Panc1 (cell line): Measurements from ENCODE around the gene DSCAML1. TPM values are rescaled to one million over a fixed set of nuclear protein-coding genes. Genes with fewer than 3 reads are reported as not detected.

Source experiments
- ATAC-seq: fragments of 200-7000 bp; cut with Tn5 transposase; 2 replicates; pipeline ENCODE4 v1.9.1; 2020; ENCODE audit warnings: mild to moderate bottlenecking, moderate library complexity
- BruUV-seq: library from RNA; stranded (reverse); fragments of 400-500 nt; replicated peaks from 2 replicates; lab custom pipeline; 2021; lab: Mats Ljungman, UMichigan
- CTCF ChIA-PET: fragments of 300-600 bp; sonication (Branson Sonifier 250); formaldehyde crosslinking; loops from one replicate; lab custom pipeline; 2022; ENCODE audit warnings: antibody characterized with exemption; lab: Charles Lee
- POLR2A ChIA-PET: fragments of 300-600 bp; sonication (Branson Sonifier 250); formaldehyde crosslinking; loops from one replicate; lab custom pipeline; 2022; ENCODE audit warnings: antibody characterized with exemption; lab: Charles Lee
- DNase-seq: peaks from one replicate; pipeline ENCODE4 v3.0.0-alpha.2; 2010; ENCODE audit warnings: low read depth, low spot score
- H3K27ac ChIP-seq: 2 replicates; pipeline ENCODE4 v1.5.1; 2011; ENCODE audit warnings: mild to moderate bottlenecking, low read length, inconsistent platforms
- H3K27me3 ChIP-seq: fragments of 200-500 bp; sonication (Bioruptor generic); 2 replicates; pipeline ENCODE4 v1.6.0; 2014; ENCODE audit warnings: low read length, inconsistent platforms; ENCODE audit not compliant: control insufficient read depth, insufficient read depth
- H3K36me3 ChIP-seq: fragments of 200-500 bp; sonication (Bioruptor generic); 2 replicates; pipeline ENCODE4 v1.5.1; 2014; ENCODE audit warnings: inconsistent platforms, mild to moderate bottlenecking, low read length, moderate library complexity; ENCODE audit not compliant: control insufficient read depth, insufficient read depth
- H3K4me1 ChIP-seq: 2 replicates; pipeline ENCODE4 v1.5.1; 2011; ENCODE audit warnings: inconsistent platforms, mild to moderate bottlenecking, low read length, moderate library complexity; ENCODE audit not compliant: control insufficient read depth, insufficient read depth
- H3K4me3 ChIP-seq, 2 experiments: 2 replicates each; pipeline ENCODE4 v1.5.1; 2011 to 2012; ENCODE audit warnings: low read depth in 2 of 2, low read length in 2 of 2, mild to moderate bottlenecking in 2 of 2, inconsistent platforms in 1 of 2, moderate library complexity in 1 of 2
- H3K9me3 ChIP-seq: fragments of 200-500 bp; sonication (Bioruptor generic); 2 replicates; pipeline ENCODE4 v1.5.1; 2014; ENCODE audit warnings: low read depth, mild to moderate bottlenecking, inconsistent platforms, low read length, moderate library complexity; ENCODE audit not compliant: control insufficient read depth, insufficient read depth
- CTCF ChIP-seq: fragments of 450-650 bp; IDR thresholded peaks from 2 replicates; pipeline ENCODE4 v1.5.1; 2017; ENCODE audit warnings: mild to moderate bottlenecking
- POLR2AphosphoS5 ChIP-seq: IDR thresholded peaks from 2 replicates; pipeline ENCODE4 v1.6.1; 2012; ENCODE audit warnings: mild to moderate bottlenecking, low read depth, low read length, moderate library complexity
- SIN3A ChIP-seq: IDR thresholded peaks from 2 replicates; pipeline ENCODE4 v1.6.1; 2012; ENCODE audit warnings: low read depth, mild to moderate bottlenecking, low read length, moderate library complexity, borderline replicate concordance; ENCODE audit not compliant: insufficient read depth
- TCF7L2 ChIP-seq: IDR thresholded peaks from 2 replicates; pipeline ENCODE4 v1.6.1; 2011; ENCODE audit warnings: mild to moderate bottlenecking, low read depth, low read length, inconsistent platforms
- in situ Hi-C: cut with HindIII; loops from 2 replicates; pipeline ENCODE4 v1.10.0; 2016; ENCODE audit warnings: low sequenced_read_pairs, low pct_unique_long_range_greater_than_20kb
- intact Hi-C: fragments of 100-400 bp; cut with micrococcal nuclease; formaldehyde crosslinking; loops from one replicate; pipeline ENCODE4 v1.10.0; 2022; ENCODE audit not compliant: unreplicated experiment
- total RNA-seq: library from RNA; stranded (reverse); gene quantifications from one replicate; pipeline ENCODE4 v1.2.1, GENCODE V29; 2021; ENCODE audit not compliant: unreplicated experiment
- TF ChIP-seq, protein P1 (sequence below), 2 experiments: IDR thresholded peaks; 2 replicates each; pipeline ENCODE4 v1.6.1; 2011 to 2012; ENCODE audit warnings: low read depth in 2 of 2, control low read depth in 1 of 2, low read length in 1 of 2, mild to moderate bottlenecking in 1 of 2, moderate library complexity in 1 of 2; ENCODE audit not compliant: insufficient read depth in 1 of 2

The DSCAML1 gene
- total RNA-seq, 1 experiment from 2014 or later = 1.6 TPM

DNA sequence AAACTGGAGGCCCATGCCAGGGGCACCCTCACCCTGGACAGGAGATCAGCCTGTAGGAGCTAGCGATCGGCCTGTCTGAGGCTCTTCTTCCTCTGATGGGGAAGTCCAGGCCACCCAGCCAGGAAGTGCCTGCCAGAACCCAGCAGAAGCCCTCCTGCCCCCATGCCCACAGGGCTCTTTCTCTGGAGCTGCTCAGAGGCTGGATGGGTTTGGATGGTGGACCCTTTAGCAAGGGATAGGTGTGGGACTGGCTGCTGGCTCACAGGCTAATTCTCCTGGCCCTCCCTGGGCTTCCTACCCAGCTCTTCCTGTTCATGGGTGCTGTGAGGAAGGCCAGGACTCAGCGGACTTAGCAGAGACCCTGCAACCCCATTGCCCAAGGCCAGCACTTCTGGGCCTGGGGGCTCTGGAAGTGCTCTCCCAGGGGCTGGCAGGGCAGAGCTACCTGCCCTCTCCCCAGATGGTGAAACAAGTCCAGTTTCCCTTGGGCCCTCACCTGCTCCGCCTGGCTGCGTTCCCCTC, 19.9 kb upstream of the DSCAML1 start:
- ChIA-PET CTCF (interaction anchor here (0.7 to 3.7 kb wide), 6 partner anchors 8 to 390 kb away, joined by 3 to 25 read pairs (median 13); no protein-coding TSS in a partner anchor), POLR2A (interaction anchor here (0.5 kb wide), 1 partner anchor 42 kb away, joined by 8 read pairs; no protein-coding TSS in a partner anchor)
- Histone ChIP-seq H3K27me3 (no peaks in the 10 kb centered on the region; the same call in 1 of the 2 replicates), H3K36me3 (no peaks in the 10 kb centered on the region), H3K27ac (no peak overlapping the region), H3K4me3 (no peak overlapping the region), H3K4me1 (peaks cover 20% of the 10 kb centered on the region), H3K9me3 (no peaks in the 10 kb centered on the region)
- ATAC-seq (no peak), DNase-seq (no peak)
- intact Hi-C loops = no loop called here
- TF ChIP-seq POLR2AphosphoS5 (no peak), SIN3A (no peak), TCF7L2 (no peak), CTCF (no peak)
- TF ChIP-seq, protein P1, sequence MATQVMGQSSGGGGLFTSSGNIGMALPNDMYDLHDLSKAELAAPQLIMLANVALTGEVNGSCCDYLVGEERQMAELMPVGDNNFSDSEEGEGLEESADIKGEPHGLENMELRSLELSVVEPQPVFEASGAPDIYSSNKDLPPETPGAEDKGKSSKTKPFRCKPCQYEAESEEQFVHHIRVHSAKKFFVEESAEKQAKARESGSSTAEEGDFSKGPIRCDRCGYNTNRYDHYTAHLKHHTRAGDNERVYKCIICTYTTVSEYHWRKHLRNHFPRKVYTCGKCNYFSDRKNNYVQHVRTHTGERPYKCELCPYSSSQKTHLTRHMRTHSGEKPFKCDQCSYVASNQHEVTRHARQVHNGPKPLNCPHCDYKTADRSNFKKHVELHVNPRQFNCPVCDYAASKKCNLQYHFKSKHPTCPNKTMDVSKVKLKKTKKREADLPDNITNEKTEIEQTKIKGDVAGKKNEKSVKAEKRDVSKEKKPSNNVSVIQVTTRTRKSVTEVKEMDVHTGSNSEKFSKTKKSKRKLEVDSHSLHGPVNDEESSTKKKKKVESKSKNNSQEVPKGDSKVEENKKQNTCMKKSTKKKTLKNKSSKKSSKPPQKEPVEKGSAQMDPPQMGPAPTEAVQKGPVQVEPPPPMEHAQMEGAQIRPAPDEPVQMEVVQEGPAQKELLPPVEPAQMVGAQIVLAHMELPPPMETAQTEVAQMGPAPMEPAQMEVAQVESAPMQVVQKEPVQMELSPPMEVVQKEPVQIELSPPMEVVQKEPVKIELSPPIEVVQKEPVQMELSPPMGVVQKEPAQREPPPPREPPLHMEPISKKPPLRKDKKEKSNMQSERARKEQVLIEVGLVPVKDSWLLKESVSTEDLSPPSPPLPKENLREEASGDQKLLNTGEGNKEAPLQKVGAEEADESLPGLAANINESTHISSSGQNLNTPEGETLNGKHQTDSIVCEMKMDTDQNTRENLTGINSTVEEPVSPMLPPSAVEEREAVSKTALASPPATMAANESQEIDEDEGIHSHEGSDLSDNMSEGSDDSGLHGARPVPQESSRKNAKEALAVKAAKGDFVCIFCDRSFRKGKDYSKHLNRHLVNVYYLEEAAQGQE (IDR thresholded peaks at IDR 0.05; ENCODE audit: insufficient read depth in 1 of 2, low read depth in 2 of 2, low read length in 1 of 2) = no peak
- in situ Hi-C loops = loop anchor here (25.0 kb wide), 1 partner anchor 380 kb away; no protein-coding TSS in a partner anchor
- no TSS peak for BruUV-seq

DNA sequence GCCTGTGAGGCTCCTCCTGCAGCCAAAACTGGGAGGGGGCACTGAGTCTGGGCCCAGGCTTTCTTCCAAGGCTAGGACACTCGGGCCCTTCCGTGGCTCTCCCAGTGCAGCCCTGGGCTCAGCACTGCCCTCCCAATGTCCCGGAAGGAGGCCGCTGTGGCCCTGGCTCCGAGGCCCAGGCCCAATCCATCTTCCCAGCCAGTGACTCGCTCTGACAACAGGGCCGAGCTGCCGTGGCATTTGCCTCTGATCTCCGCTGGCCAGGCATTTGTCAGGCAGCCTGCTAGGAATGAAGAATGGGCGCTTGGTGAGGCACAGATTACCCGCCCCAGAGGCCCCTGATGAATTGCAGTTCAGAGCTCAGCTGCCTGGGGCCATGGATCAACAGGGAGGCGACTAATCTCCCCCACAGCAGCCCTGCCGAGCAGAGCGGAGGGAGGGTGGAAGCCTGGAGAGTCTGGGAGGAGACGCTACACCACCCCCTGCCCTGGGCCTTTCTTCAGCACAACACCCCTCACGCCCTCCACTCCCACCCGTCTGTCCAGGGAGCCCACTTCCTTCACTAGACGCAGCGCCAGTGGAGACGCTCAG, 19.2 kb upstream of the DSCAML1 start:
- Histone ChIP-seq H3K27me3 (no peaks in the 10 kb centered on the region), H3K4me3 (no peak overlapping the region), H3K9me3 (no peaks in the 10 kb centered on the region), H3K36me3 (no peaks in the 10 kb centered on the region), H3K4me1 (peaks cover 20% of the 10 kb centered on the region), H3K27ac (no peak overlapping the region)
- intact Hi-C loops = no loop called here
- DNase-seq (no peak), ATAC-seq (peak; percentile 49)
- POLR2A ChIA-PET = interaction anchor here (0.6 kb wide), 1 partner anchor 122 kb away, joined by 5 read pairs; no protein-coding TSS in a partner anchor
- TF ChIP-seq TCF7L2 (no peak), POLR2AphosphoS5 (no peak), CTCF (no peak), SIN3A (no peak)
- TF ChIP-seq, protein P1 (IDR thresholded peaks at IDR 0.05; ENCODE audit: insufficient read depth in 1 of 2, low read depth in 2 of 2, low read length in 1 of 2) = no peak
- in situ Hi-C loops = loop anchor here (25.0 kb wide), 1 partner anchor 379 kb away; no protein-coding TSS in a partner anchor
- BruUV-seq = no TSS peak
- CTCF ChIA-PET = interaction anchor here (0.8 to 3.7 kb wide), 3 partner anchors 89 to 390 kb away, joined by 3 to 25 read pairs (median 3); no protein-coding TSS in a partner anchor
